HepG2 (cell line): Measurements from ENCODE around the gene SLC13A3. TPM values are rescaled to one million over a fixed set of nuclear protein-coding genes. Genes with fewer than 3 reads are reported as not detected.

Experiments
- ATF7-NPFF ChIP-seq: sonication (generic); formaldehyde crosslinking; IDR thresholded peaks from 2 replicates; pipeline ENCODE4 v1.8.1; 2023; ENCODE audit warnings: mild to moderate bottlenecking, low read depth, missing genetic modification reagents, moderate library complexity
- ATM ChIP-seq: fragments of 450-650 bp; IDR thresholded peaks from 2 replicates; pipeline ENCODE4 v1.7.1; 2017; ENCODE audit warnings: mild to moderate bottlenecking, borderline replicate concordance
- FOXA1 ChIP-seq, 2 experiments: fragments of 450-650 bp in 1 of 2; sonication (generic) in 1 of 2; formaldehyde crosslinking in 1 of 2; IDR thresholded peaks; 2 replicates each; pipeline versions ENCODE4 v1.4.0 to v1.6.1; 2016 to 2020; ENCODE audit warnings: missing genetic modification reagents in 1 of 2
- MEIS1 ChIP-seq: sonication (generic); formaldehyde crosslinking; IDR thresholded peaks from 2 replicates; pipeline ENCODE4 v1.9.0; 2021; ENCODE audit warnings: mild to moderate bottlenecking, missing genetic modification reagents, moderate library complexity, borderline replicate concordance
- MYNN ChIP-seq: sonication (generic); formaldehyde crosslinking; IDR thresholded peaks from 2 replicates; pipeline ENCODE4 v1.4.0; 2020; ENCODE audit warnings: mild to moderate bottlenecking, low read depth, missing genetic modification reagents
- POGZ ChIP-seq: sonication (generic); formaldehyde crosslinking; IDR thresholded peaks from 2 replicates; pipeline ENCODE4 v1.4.0; 2020; ENCODE audit warnings: mild to moderate bottlenecking, missing genetic modification reagents
- SKI ChIP-seq: fragments of 450-650 bp; IDR thresholded peaks from one replicate; pipeline ENCODE4 v1.6.1; 2018; ENCODE audit warnings: mild to moderate bottlenecking; ENCODE audit not compliant: partially characterized antibody
- TAF15 ChIP-seq: fragments of 200-400 bp; formaldehyde crosslinking; IDR thresholded peaks from one replicate; pipeline ENCODE4 v1.6.1; 2018; ENCODE audit warnings: mild to moderate bottlenecking, low read depth, low read length; ENCODE audit not compliant: poor library complexity, severe bottlenecking
- XBP1 ChIP-seq: sonication (generic); formaldehyde crosslinking; IDR thresholded peaks from 2 replicates; pipeline ENCODE4 v1.5.0; 2020; ENCODE audit warnings: missing genetic modification reagents
- ZBTB20 ChIP-seq: sonication (generic); formaldehyde crosslinking; IDR thresholded peaks from 2 replicates; pipeline ENCODE4 v1.8.1; 2023; ENCODE audit warnings: missing genetic modification reagents, low read depth, mild to moderate bottlenecking, borderline replicate concordance
- ZMAT3 ChIP-seq: sonication (generic); formaldehyde crosslinking; conservative IDR thresholded peaks from 2 replicates; pipeline ENCODE4 v1.7.0; 2021; ENCODE audit warnings: missing genetic modification reagents
- ZNF24 ChIP-seq: fragments of 450-650 bp; IDR thresholded peaks from 2 replicates; pipeline ENCODE4 v1.6.1; 2017; ENCODE audit warnings: antibody characterized with exemption, mild to moderate bottlenecking
- ZNF333 ChIP-seq: sonication (generic); formaldehyde crosslinking; IDR thresholded peaks from 2 replicates; pipeline ENCODE4 v1.4.0; 2020; ENCODE audit warnings: mild to moderate bottlenecking, missing genetic modification reagents, borderline replicate concordance
- ZNF530 ChIP-seq: sonication (generic); formaldehyde crosslinking; IDR thresholded peaks from 2 replicates; pipeline ENCODE4 v1.5.0; 2020; ENCODE audit warnings: low read depth, mild to moderate bottlenecking, missing genetic modification reagents
- ZNF678 ChIP-seq: sonication (generic); formaldehyde crosslinking; IDR thresholded peaks from 2 replicates; pipeline ENCODE4 v1.4.0; 2020; ENCODE audit warnings: mild to moderate bottlenecking, missing genetic modification reagents
- ZNF878 ChIP-seq: sonication (generic); formaldehyde crosslinking; IDR thresholded peaks from 2 replicates; pipeline ENCODE4 v1.8.1; 2023; ENCODE audit warnings: mild to moderate bottlenecking, missing genetic modification reagents, moderate library complexity
- ZSCAN12 ChIP-seq: sonication (generic); formaldehyde crosslinking; IDR thresholded peaks from 2 replicates; pipeline ENCODE4 v1.9.0; 2021; ENCODE audit warnings: mild to moderate bottlenecking, missing genetic modification reagents
- ZSCAN20 ChIP-seq: sonication (generic); formaldehyde crosslinking; IDR thresholded peaks from 2 replicates; pipeline ENCODE4 v1.4.0; 2020; ENCODE audit warnings: missing genetic modification reagents, mild to moderate bottlenecking, borderline replicate concordance
- polyA plus RNA-seq, 8 experiments: library from polyadenylated mRNA; depleted of rRNA in 3 of 8; stranded (reverse) in 7 of 8; unstranded in 1 of 8; fragments of >200 nt; fragmentation: Illumina TruSeq in 4 of 8; extraction: Trizol in 4 of 8; gene quantifications; 2 replicates each; pipeline versions ENCODE4 v1.2.1 to v1.2.3, GENCODE V29; 2011 to 2016; ENCODE audit warnings: low read depth in 4 of 8, missing spikeins in 1 of 8, mixed read lengths in 1 of 8; ENCODE audit not compliant: insufficient read depth in 1 of 8
- total RNA-seq, 5 experiments: library from RNA; depleted of rRNA; stranded (reverse); fragments of >200 nt; fragmentation: Illumina TruSeq; extraction: Trizol; gene quantifications; 2 replicates each; pipeline ENCODE4 v1.2.3, GENCODE V29; 2016; ENCODE audit warnings: low read depth in 1 of 5
- TF ChIP-seq, protein P1 (sequence below): sonication (generic); formaldehyde crosslinking; IDR thresholded peaks from 2 replicates; pipeline ENCODE4 v1.4.0; 2020; ENCODE audit warnings: missing genetic modification reagents; ENCODE audit errors: not compliant biosample characterization
- TF ChIP-seq, protein P2 (sequence below): sonication (generic); formaldehyde crosslinking; IDR thresholded peaks from 2 replicates; pipeline ENCODE4 v1.4.0; 2020; ENCODE audit warnings: missing genetic modification reagents
- TF ChIP-seq, protein P3 (sequence below): sonication (generic); formaldehyde crosslinking; conservative IDR thresholded peaks from 2 replicates; pipeline ENCODE4 v1.8.0; 2022; ENCODE audit warnings: low read depth, missing genetic modification reagents
- TF ChIP-seq, protein P4 (sequence below): sonication (generic); formaldehyde crosslinking; IDR thresholded peaks from 2 replicates; pipeline ENCODE4 v1.5.0; 2020; ENCODE audit warnings: mild to moderate bottlenecking, missing genetic modification reagents

SLC13A3 gene
- total and polyA plus RNA-seq, 2 of the 13 experiments (the other 11 are each of a cell fraction or from before 2014, with no cell fraction given): 66.5 to 76.0 TPM

DNA sequence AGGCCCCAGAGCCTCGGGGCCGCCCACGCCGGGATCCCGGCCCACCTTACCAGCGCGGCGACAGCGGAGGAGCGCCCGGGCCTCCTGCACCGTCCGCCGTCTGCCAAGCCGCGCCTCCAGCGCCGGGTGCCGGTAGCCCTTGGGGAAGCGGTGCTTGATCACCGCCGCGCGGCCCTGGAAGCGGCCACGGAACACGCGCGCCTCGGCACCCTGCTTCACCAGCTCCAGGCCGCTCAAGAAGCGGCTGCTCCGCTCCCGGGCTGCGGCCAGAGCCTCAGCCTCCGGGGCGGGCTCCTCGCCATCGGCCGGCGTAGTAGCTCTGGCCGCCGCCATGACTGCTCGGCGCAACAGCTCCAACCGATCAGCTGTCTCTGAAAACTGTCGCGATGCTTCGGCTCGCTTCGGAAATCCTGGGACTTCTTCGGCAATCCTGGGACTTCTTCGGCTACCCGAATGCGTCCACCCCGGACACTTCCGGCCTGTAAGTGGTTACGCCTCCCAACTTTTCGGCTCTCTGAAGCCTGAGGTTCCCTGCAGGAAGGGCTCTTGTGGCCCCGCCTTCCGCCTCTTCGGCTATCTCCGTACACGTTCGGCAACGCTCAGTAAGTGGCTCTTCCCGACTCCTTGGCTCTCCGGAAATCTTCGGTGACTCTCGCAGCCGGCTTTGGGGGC lies 38.0 kb upstream of the SLC13A3 start, which contains the start of gene TP53RK (continued):
- TF ChIP-seq, protein P1, sequence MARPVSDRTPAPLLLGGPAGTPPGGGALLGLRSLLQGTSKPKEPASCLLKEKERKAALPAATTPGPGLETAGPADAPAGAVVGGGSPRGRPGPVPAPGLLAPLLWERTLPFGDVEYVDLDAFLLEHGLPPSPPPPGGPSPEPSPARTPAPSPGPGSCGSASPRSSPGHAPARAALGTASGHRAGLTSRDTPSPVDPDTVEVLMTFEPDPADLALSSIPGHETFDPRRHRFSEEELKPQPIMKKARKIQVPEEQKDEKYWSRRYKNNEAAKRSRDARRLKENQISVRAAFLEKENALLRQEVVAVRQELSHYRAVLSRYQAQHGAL (CRISPR knock-in tag): peak; percentile 94
- TF ChIP-seq MEIS1 (CRISPR knock-in tag): peak; percentile 91
- peak; percentile 82; the same call in 1 of the 2 replicates for TF ChIP-seq ZNF530 (CRISPR knock-in tag)
- TF ChIP-seq, protein P2, sequence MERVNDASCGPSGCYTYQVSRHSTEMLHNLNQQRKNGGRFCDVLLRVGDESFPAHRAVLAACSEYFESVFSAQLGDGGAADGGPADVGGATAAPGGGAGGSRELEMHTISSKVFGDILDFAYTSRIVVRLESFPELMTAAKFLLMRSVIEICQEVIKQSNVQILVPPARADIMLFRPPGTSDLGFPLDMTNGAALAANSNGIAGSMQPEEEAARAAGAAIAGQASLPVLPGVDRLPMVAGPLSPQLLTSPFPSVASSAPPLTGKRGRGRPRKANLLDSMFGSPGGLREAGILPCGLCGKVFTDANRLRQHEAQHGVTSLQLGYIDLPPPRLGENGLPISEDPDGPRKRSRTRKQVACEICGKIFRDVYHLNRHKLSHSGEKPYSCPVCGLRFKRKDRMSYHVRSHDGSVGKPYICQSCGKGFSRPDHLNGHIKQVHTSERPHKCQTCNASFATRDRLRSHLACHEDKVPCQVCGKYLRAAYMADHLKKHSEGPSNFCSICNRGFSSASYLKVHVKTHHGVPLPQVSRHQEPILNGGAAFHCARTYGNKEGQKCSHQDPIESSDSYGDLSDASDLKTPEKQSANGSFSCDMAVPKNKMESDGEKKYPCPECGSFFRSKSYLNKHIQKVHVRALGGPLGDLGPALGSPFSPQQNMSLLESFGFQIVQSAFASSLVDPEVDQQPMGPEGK (CRISPR knock-in tag): 0 out of 2 replicates have a peak, but pooled peaks have one; percentile 11
- TF ChIP-seq SKI: peak; percentile 31
- TF ChIP-seq, protein P3, sequence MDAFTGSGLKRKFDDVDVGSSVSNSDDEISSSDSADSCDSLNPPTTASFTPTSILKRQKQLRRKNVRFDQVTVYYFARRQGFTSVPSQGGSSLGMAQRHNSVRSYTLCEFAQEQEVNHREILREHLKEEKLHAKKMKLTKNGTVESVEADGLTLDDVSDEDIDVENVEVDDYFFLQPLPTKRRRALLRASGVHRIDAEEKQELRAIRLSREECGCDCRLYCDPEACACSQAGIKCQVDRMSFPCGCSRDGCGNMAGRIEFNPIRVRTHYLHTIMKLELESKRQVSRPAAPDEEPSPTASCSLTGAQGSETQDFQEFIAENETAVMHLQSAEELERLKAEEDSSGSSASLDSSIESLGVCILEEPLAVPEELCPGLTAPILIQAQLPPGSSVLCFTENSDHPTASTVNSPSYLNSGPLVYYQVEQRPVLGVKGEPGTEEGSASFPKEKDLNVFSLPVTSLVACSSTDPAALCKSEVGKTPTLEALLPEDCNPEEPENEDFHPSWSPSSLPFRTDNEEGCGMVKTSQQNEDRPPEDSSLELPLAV (CRISPR knock-in tag): no peak
- peak; percentile 76 for TF ChIP-seq TAF15
- TF ChIP-seq, protein P4, sequence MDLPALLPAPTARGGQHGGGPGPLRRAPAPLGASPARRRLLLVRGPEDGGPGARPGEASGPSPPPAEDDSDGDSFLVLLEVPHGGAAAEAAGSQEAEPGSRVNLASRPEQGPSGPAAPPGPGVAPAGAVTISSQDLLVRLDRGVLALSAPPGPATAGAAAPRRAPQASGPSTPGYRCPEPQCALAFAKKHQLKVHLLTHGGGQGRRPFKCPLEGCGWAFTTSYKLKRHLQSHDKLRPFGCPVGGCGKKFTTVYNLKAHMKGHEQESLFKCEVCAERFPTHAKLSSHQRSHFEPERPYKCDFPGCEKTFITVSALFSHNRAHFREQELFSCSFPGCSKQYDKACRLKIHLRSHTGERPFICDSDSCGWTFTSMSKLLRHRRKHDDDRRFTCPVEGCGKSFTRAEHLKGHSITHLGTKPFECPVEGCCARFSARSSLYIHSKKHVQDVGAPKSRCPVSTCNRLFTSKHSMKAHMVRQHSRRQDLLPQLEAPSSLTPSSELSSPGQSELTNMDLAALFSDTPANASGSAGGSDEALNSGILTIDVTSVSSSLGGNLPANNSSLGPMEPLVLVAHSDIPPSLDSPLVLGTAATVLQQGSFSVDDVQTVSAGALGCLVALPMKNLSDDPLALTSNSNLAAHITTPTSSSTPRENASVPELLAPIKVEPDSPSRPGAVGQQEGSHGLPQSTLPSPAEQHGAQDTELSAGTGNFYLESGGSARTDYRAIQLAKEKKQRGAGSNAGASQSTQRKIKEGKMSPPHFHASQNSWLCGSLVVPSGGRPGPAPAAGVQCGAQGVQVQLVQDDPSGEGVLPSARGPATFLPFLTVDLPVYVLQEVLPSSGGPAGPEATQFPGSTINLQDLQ: peak; percentile 85; the same call in 1 of the 2 replicates
- no peak for TF ChIP-seq ZNF878 (CRISPR knock-in tag)
- TF ChIP-seq MYNN (CRISPR knock-in tag): peak; percentile 55; the same call in 1 of the 2 replicates
- TF ChIP-seq ZSCAN20 (CRISPR knock-in tag): peak; percentile 98
- TF ChIP-seq FOXA1 (IDR thresholded peaks at IDR 0.05): no peak
- peak; percentile 28; the same call in 1 of the 2 replicates for TF ChIP-seq FOXA1 (CRISPR knock-in tag; IDR thresholded peaks at IDR 0.05)
- TF ChIP-seq ZMAT3 (CRISPR knock-in tag): peak; percentile 80
- no peak for TF ChIP-seq ZNF678 (CRISPR knock-in tag)
- TF ChIP-seq ZNF24: no peak
- TF ChIP-seq ATF7-NPFF: no peak; the same call in 1 of the 2 replicates
- TF ChIP-seq POGZ (CRISPR knock-in tag): peak; percentile 77; the same call in 1 of the 2 replicates
- 0 out of 2 replicates have a peak, but pooled peaks have one; percentile 60 for TF ChIP-seq XBP1 (CRISPR knock-in tag)
- TF ChIP-seq ZSCAN12 (CRISPR knock-in tag): peak; percentile 85; the same call in 1 of the 2 replicates
- TF ChIP-seq ZBTB20 (CRISPR knock-in tag): no peak
- no peak for TF ChIP-seq ATM
- TF ChIP-seq ZNF333 (CRISPR knock-in tag): peak; percentile 62; the same call in 1 of the 2 replicates
